Neural cell (in vitro differentiated cells): ENCODE results near the gene TCF12.

Experiments used
- CTCF ChIP-seq: fragments of 450-650 bp; IDR thresholded peaks from 2 replicates; pipeline ENCODE4 v1.5.1; 2014; ENCODE audit warnings: antibody characterized with exemption, mild to moderate bottlenecking, moderate library complexity; ENCODE audit not compliant: poor library complexity, severe bottlenecking
- EP300 ChIP-seq: fragments of 450-650 bp; conservative IDR thresholded peaks from 2 replicates; pipeline ENCODE4 v1.6.1; 2014; ENCODE audit warnings: antibody characterized with exemption, mild to moderate bottlenecking, moderate library complexity; ENCODE audit not compliant: poor library complexity, severe bottlenecking
- EZH2 ChIP-seq: fragments of 200-600, 300-800 bp; shearing (Covaris generic), sonication (generic); IDR thresholded peaks from 2 replicates; pipeline ENCODE4 v1.6.1; 2014; ENCODE audit warnings: antibody characterized with exemption, low read length, borderline replicate concordance, mild to moderate bottlenecking; ENCODE audit not compliant: insufficient read depth, poor library complexity, severe bottlenecking
- POLR2AphosphoS5 ChIP-seq: IDR thresholded peaks from 2 replicates; pipeline ENCODE4 v1.6.1; 2012
- RAD21 ChIP-seq: fragments of 450-650 bp; conservative IDR thresholded peaks from 2 replicates; pipeline ENCODE4 v1.6.1; 2014; ENCODE audit warnings: antibody characterized with exemption, mild to moderate bottlenecking, moderate library complexity
- REST ChIP-seq: IDR thresholded peaks from 2 replicates; pipeline ENCODE4 v1.6.1; 2012; ENCODE audit warnings: borderline replicate concordance
- SMC3 ChIP-seq: fragments of 450-650 bp; conservative IDR thresholded peaks from 2 replicates; pipeline ENCODE4 v1.6.1; 2014; ENCODE audit warnings: antibody characterized with exemption, mild to moderate bottlenecking, moderate library complexity; ENCODE audit not compliant: poor library complexity

GRCh38 chr15:57234156-57234555, 315.7 kb downstream of the TCF12 start:
- TF ChIP-seq RAD21 (no peak), CTCF (no peak), POLR2AphosphoS5 (no peak), EP300 (no peak), EZH2 (no peak), SMC3 (no peak), REST (no peak)
